Natural killer cell treated with Interleukin-12 subunit alpha and Interleukin-12 subunit beta and Interleukin-15 and Interleukin-18, amount 100 ng/mL, for 72 hours (primary cell): ENCODE results near the gene WDR43. TPM values are rescaled to one million over a fixed set of nuclear protein-coding genes. Genes with fewer than 3 reads are reported as not detected.
"Not testable (repeated sequence)": the region's sequence is repeated elsewhere in the genome, so short reads cannot be mapped to it uniquely, and the experiment has no call there.

ENCODE experiments used
- ATAC-seq, 2 donors: fragments of 150-1000 bp; cut with Tn5 transposase in 1 of 2; sonication (Bioruptor Pico), chemical (Tn5 transposase) in 1 of 2; 2 replicates each; pipeline ENCODE4 v1.10.0; 2021
- DNase-seq: peaks from one replicate; pipeline ENCODE4 v3.0.0; 2022; ENCODE audit warnings: low spot score
- H3K27ac Mint-ChIP-seq, 2 donors: 1 replicate in 1 of 2; 2 replicates in 1 of 2; pipeline ENCODE4 v1.8.0; 2022; ENCODE audit warnings: mixed read lengths in 2 of 2, mild to moderate bottlenecking in 1 of 2, moderate library complexity in 1 of 2
- H3K27me3 Mint-ChIP-seq, 2 donors: 1 replicate in 1 of 2; 2 replicates in 1 of 2; pipeline ENCODE4 v1.8.0; 2022; ENCODE audit warnings: mixed read lengths in 2 of 2
- H3K36me3 Mint-ChIP-seq: one replicate; pipeline ENCODE4 v1.8.0; 2022; ENCODE audit warnings: mixed read lengths
- H3K4me1 Mint-ChIP-seq, 2 donors: 1 replicate in 1 of 2; 2 replicates in 1 of 2; pipeline ENCODE4 v1.8.0; 2022; ENCODE audit warnings: low read depth in 2 of 2, mixed read lengths in 2 of 2, mild to moderate bottlenecking in 1 of 2
- H3K4me3 Mint-ChIP-seq: one replicate; pipeline ENCODE4 v1.8.0; 2022; ENCODE audit warnings: mixed read lengths
- H3K9me3 Mint-ChIP-seq: 2 replicates; pipeline ENCODE4 v1.8.0; 2022; ENCODE audit warnings: mixed read lengths
- total RNA-seq, 2 donors: library from RNA; stranded (reverse); gene quantifications; one replicate each; pipeline ENCODE4 v1.2.3, GENCODE V29; 2022

The WDR43 gene
- total RNA-seq, 2 donors from 2014 or later, result 85.8 to 143 TPM

DNA sequence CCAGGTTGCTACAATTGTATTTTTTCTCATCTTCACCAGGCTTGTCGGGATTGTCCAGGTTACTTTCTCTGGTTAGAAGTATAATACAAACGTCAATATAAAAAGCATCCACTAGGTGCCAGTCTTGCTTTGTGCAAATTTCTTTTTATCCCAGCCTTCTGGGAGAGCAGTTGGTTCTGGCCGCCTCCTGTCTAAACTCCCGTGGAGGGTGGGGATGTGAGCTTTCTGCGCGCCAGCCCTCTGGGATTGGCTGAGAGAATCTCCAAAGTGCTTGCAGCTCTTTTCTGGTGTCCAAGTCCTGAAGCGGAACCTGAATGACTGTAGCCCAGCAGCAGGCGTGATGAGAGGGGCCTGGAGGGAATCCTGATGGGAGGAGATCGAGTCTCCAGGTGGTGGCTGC lies 64.2 kb downstream of the WDR43 start:
- peaks cover 0 to 8% of the 10 kb centered on the region in 2 donors for H3K4me1 Mint-ChIP-seq
- ATAC-seq, result peak; percentile 69 to 80
- no peak for DNase-seq
- no peaks in the 10 kb centered on the region for H3K9me3 Mint-ChIP-seq
- H3K27ac Mint-ChIP-seq, result no peak overlapping the region
- H3K4me3 Mint-ChIP-seq, result no peak overlapping the region
- H3K36me3 Mint-ChIP-seq, result no peaks in the 10 kb centered on the region
- no peaks in the 10 kb centered on the region for H3K27me3 Mint-ChIP-seq

DNA sequence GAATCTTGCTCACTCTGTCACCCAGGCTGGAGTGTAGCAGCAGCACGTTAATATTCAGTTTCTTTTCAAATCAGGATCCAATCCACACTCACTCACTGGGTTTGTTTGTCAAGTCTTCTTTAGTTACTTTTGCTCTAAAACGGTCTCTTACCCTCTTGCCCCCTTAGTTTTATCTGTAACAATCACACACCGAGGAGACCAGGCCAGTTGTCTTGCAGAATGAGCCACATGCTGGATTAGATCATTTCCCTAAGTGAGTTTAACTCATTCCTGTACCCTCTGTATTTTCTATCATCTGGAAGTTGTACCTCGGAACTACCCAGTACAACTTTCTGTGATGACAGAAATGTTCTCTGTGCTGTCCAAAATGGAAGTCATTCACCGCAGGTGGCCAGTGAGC lies 65.9 kb downstream of the WDR43 start:
- H3K36me3 Mint-ChIP-seq, result no peaks in the 10 kb centered on the region
- ATAC-seq, result no peak
- peaks cover 0 to 8% of the 10 kb centered on the region in 2 donors for H3K4me1 Mint-ChIP-seq
- H3K27ac Mint-ChIP-seq, result no peak overlapping the region
- no peaks in the 10 kb centered on the region for H3K9me3 Mint-ChIP-seq
- no peaks in the 10 kb centered on the region for H3K27me3 Mint-ChIP-seq
- H3K4me3 Mint-ChIP-seq, result no peak overlapping the region
- DNase-seq, result no peak

DNA sequence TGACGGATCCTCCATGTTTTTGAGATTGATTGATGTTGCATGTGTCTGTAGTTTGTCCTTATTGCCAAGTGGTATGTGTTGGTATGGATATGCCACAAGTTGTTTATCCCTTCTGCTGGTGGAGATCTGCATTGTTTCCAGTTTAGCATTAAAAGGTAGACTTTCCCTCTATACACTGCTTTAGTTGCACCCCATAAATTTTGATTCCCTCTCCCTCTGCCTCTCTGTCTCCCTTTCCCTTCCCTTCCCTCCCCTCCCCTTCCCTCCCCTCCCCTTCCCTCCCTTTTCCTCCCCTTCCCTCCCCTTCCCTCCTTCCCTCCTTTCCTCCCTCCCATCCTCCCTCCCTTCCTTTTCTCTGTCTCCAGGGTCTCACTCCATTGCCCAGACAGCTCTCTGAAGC lies 68.0 kb downstream of the WDR43 start:
- Mint-ChIP-seq H3K27me3 (no peaks in the 10 kb centered on the region), H3K4me1 (peaks cover 0 to 5% of the 10 kb centered on the region in 2 donors), H3K27ac (no peak overlapping the region), H3K36me3 (no peaks in the 10 kb centered on the region), H3K4me3 (no peak overlapping the region), H3K9me3 (no peaks in the 10 kb centered on the region)
- DNase-seq, result no peak
- no peak for ATAC-seq

DNA sequence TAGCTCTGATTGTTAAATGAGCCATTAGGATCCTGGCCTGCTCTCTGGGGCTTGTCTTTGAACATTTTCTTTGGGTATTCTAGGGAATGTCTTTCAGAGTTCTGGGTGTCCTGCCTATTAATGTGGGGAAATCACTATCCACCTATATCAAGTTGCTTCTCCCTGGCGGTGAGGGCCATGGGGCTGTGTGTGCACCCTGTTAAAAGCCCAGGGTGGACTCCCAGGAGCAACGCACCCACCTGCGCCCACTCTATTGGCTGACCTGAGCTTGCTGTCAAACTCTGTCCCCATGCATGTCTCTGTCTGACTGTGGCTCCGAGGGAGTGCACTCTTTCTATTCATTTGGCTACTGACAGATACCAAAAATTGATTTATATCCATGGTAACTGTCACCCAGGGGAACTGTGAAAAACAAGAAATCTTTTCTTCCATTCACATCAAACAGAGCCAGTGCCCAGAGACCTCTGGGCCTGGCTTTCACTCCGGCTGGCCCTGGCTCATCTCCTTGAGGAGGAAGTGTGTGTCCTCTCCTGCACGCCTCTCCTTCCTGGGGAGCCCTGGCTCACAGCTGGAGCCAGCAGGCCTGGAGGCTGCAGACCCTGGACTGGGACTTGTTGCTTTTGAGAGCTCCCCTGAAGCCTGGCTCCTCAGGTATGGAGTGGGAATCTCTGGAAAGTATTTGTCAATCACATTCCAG lies 76.1 kb downstream of the WDR43 start:
- Mint-ChIP-seq H3K9me3 (no peaks in the 10 kb centered on the region), H3K27ac (no peak overlapping the region), H3K4me3 (no peak overlapping the region), H3K4me1 (peaks cover 3 to 7% of the 10 kb centered on the region in 2 donors), H3K27me3 (no peaks in the 10 kb centered on the region), H3K36me3 (no peaks in the 10 kb centered on the region)
- ATAC-seq (no peak), DNase-seq (no peak)

DNA sequence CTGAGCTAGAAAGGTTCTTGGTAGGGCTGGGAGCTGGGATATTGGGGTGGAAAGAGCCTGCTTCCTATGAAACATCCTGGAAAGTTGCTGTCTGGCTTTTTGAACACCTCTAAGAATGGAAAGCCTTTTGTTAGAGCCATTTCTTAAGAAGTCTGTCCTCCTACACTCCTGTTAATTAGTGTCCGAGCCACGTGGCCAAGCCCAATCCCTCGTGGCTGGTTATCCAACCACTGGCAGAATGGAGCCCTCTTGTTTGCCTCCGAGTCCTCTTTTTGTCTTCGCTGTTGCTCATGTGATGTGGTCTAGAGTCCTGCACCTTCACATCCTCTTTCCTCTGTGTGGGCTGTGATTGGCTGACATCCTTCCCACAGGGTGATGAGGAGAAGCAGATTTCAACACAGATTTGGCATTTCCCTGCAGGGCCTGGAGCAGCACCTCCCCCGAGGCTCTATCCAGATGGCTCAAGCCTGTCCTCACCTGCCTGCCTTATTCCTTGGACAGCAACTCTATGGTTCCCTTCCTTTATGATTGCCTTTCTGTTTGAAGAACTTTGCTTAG lies 78.4 kb downstream of the WDR43 start:
- no peak for DNase-seq
- Mint-ChIP-seq H3K9me3 (no peaks in the 10 kb centered on the region), H3K4me1 (peaks cover 6 to 7% of the 10 kb centered on the region in 2 donors), H3K27me3 (no peaks in the 10 kb centered on the region), H3K4me3 (no peak overlapping the region), H3K27ac (no peak overlapping the region), H3K36me3 (no peaks in the 10 kb centered on the region)
- ATAC-seq, result peak in 1 of 2 donors; percentile 31

DNA sequence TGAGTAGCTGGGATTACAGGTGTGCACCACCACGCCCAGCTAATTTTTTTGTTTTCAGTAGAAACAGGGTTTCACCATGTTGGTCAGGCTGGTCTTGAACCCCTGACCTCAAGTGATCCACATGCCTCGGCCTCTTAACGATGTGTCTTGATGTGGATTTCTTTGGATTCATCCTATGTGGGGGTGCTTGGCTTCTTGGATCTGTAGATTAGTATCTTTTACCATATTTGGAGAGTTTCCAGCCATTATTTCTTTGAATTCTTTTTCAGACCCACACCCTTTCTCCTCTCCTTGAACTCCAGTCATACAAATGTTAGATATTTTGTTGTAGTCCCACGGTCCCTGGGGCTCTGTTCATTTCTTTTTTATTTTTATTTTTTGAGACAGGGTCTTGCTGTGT lies 79.8 kb downstream of the WDR43 start:
- Mint-ChIP-seq H3K4me3 (no peak overlapping the region), H3K9me3 (no peaks in the 10 kb centered on the region), H3K27ac (no peak overlapping the region), H3K36me3 (no peaks in the 10 kb centered on the region), H3K27me3 (no peaks in the 10 kb centered on the region), H3K4me1 (peaks cover 6 to 7% of the 10 kb centered on the region in 2 donors)
- ATAC-seq (no peak), DNase-seq (no peak)

DNA sequence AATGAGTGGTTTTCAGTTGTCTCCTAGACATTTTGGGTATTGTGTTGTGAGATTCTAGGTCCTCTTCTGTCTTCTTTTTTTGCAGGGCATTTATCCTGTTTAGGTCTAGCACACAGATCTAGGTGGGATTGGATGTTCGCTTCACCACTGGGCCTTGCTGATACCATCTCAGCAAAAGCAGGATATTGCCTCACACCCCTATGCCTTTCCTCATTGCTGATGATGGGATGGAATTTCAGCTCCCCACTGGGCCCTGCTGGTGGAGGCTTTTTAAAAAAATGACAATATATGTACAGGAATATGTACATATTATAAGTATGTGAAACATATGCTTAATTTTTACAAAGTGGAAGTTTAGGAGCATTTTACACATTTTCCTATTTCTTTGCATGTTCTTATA lies 81.2 kb downstream of the WDR43 start:
- peaks cover 6 to 7% of the 10 kb centered on the region in 2 donors for H3K4me1 Mint-ChIP-seq
- no peak overlapping the region for H3K27ac Mint-ChIP-seq
- no peak for DNase-seq
- ATAC-seq, result no peak
- H3K27me3 Mint-ChIP-seq, result no peaks in the 10 kb centered on the region
- H3K36me3 Mint-ChIP-seq, result no peaks in the 10 kb centered on the region
- H3K9me3 Mint-ChIP-seq, result no peaks in the 10 kb centered on the region
- no peak overlapping the region for H3K4me3 Mint-ChIP-seq

DNA sequence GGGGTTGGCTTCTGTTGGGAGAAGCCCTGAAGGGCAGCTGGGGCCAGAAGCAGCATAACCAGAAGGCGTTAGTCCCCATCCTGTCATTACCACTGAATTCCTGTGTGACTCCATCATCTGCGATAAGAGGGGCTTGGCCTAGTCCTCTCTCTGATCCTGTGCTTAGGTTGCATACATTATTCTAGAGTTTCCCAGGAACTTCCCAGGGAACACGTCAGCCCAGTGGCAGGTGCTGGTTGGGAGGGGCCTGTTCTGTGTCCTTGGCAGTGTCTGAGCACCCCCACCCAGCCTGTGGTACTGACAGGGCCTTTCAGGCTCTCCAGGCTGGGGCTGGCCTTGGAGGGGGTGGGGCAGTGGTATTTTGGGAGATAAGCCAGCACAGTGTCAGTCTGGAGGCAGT lies 82.1 kb downstream of the WDR43 start:
- no peaks in the 10 kb centered on the region for H3K27me3 Mint-ChIP-seq
- no peaks in the 10 kb centered on the region for H3K9me3 Mint-ChIP-seq
- peaks cover 6 to 7% of the 10 kb centered on the region in 2 donors for H3K4me1 Mint-ChIP-seq
- no peak for ATAC-seq
- no peak for DNase-seq
- H3K36me3 Mint-ChIP-seq, result no peaks in the 10 kb centered on the region
- no peak overlapping the region for H3K4me3 Mint-ChIP-seq
- H3K27ac Mint-ChIP-seq, result peak overlapping the region in 1 of 2 donors; percentile 53

DNA sequence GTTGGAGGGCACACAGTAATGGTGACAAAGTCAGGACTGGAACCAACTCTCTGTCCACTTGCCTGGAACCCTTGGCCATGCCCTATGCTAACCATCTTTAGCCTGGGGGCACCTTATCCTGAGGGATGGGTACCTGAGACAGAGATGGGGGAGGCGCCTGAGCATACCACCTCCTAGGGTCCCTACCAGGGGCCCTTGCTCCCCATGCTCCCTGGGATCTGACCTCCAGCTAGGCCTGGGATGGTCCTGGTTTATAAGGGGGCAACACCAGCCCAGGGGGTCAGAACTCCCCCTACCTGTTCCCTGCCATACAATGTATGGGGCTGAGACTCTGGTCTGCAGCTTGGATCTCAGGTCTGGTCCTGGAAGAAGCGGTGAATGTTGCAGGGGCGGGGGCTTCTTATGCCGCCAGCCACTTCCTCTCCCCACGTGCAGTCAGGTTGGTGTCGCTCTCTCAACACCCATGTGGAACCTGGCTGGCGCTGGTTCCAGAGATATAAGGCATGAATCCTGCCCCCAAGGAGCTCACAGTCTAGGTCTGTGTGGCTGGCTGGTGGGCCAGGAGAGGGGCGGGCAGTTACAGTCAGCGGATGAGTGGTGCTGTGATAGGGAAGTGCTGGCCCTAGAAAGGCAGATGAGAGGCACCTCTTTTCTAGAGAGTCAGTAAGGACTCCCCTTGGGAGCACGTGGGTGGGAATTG lies 82.9 kb downstream of the WDR43 start:
- peaks cover 6 to 7% of the 10 kb centered on the region in 2 donors for H3K4me1 Mint-ChIP-seq
- no peaks in the 10 kb centered on the region for H3K9me3 Mint-ChIP-seq
- peak overlapping the region in 1 of 2 donors; percentile 71 for H3K27ac Mint-ChIP-seq
- DNase-seq (no peak), ATAC-seq (no peak)
- no peak overlapping the region for H3K4me3 Mint-ChIP-seq
- H3K27me3 Mint-ChIP-seq, result no peaks in the 10 kb centered on the region
- no peaks in the 10 kb centered on the region for H3K36me3 Mint-ChIP-seq

DNA sequence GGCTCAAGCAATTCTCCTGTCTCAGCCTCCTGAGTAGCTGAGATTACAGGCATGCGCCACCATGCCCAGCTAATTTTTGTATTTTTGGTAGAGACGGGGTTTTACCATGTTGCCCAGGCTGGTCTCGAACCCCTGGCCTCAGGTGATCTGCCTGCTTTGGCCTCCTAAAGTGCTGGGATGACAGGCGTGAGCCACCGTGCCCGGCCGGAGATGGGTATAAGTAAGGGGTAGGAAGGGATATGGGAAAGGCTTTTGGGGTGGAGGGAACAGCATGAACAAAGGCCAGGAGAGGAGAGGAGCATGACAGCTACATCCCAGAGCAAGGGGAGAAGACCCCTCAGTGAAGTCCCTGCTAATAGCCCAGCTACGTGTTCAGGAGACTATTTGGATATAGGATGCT lies 83.5 kb downstream of the WDR43 start:
- not testable (repeated sequence) for ATAC-seq, H3K9me3 Mint-ChIP-seq

DNA sequence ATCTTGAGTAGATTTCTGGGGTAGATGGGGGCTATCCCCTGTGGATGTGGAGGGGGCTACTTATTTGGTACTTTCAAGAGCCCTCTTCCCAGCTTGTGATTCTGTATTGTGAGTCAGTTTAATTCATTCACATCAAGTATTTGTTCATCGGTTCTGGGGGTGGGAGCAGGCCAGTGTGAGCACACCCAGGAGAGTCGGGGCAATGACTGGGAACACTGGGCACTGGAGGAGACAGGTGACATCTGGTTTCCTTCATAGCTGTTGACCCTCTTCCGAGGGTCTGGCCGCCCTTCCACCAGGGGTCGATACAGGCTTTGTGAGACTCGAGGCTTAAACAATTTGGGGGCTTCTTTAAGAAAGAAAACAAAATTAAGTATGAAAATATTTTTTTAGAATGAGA lies 84.1 kb downstream of the WDR43 start:
- Mint-ChIP-seq H3K4me1 (peaks cover 0 to 3% of the 10 kb centered on the region in 2 donors), H3K27me3 (no peaks in the 10 kb centered on the region), H3K4me3 (no peak overlapping the region), H3K9me3 (no peaks in the 10 kb centered on the region), H3K27ac (peak overlapping the region in 1 of 2 donors; percentile 71), H3K36me3 (no peaks in the 10 kb centered on the region)
- DNase-seq (no peak), ATAC-seq (no peak)

More for the DNA sequence above, 83.5 kb downstream of the WDR43 start:
- not testable (repeated sequence) for DNase-seq, H3K4me1 Mint-ChIP-seq, H3K36me3 Mint-ChIP-seq, H3K27me3 Mint-ChIP-seq, H3K4me3 Mint-ChIP-seq
- peak overlapping the region in 1 of 2 donors; percentile 71 for H3K27ac Mint-ChIP-seq

DNA sequence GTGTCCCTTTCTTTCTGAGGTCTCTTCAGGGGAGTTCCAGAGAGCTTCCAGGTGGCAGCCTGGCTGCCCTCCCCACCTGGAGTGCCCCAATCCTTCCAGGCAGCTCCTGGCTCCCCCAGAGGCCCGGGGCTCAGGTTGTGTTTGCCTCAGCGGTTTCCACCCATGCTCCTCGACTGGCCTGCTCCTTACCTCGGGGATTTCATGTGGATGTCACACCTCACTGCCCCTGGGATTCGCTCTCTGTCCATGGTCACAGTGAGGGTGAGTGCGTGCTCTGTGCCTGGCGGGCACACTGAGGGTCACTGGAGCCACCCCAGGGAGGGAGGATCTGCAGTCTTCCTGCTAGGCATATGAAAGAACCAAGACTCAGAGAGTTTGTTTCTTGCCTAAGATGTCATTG lies 84.6 kb downstream of the WDR43 start:
- no peak overlapping the region for H3K27ac Mint-ChIP-seq
- H3K4me1 Mint-ChIP-seq, result peaks cover 0 to 6% of the 10 kb centered on the region in 2 donors
- H3K36me3 Mint-ChIP-seq, result no peaks in the 10 kb centered on the region
- ATAC-seq, result no peak
- DNase-seq, result no peak
- no peaks in the 10 kb centered on the region for H3K27me3 Mint-ChIP-seq
- H3K9me3 Mint-ChIP-seq, result no peaks in the 10 kb centered on the region
- no peak overlapping the region for H3K4me3 Mint-ChIP-seq

DNA sequence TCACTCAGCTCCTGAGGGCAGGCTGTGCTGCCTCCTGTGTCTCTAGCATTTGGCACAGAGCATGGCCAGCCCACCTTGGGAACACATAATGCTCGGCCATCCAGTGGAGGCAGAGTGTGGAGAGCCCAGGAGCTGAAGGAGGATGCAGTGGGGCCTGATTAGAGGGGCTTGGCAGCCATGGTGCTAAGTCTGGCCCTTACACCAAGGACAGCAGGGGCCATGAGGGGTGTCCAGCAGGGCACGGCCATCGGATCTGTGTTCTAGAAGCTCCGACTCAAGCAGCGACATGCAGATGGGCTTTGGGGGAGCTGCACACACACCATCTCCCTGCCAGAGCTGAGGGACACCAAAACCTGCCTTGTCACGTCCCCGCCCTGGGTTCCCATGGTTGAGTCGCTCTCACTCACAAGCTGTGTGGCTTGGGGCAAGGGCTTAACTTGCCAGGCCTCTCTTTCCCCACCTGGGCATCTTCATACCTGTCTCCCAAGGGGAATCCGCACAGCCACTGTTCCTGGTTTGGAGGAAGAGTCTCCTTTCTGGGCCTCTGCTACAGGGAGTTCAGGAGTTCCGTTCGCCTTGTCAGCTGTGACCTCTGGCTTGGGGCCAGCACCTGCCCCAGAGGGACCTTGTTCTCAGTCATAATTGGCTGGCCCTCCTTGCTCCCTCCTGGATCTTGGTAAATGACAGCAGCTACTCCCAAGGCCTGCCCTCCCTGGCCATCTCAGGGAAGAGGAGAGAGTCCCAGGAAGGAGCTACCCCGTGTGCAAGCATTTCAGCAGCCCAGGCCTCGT lies 85.3 kb downstream of the WDR43 start:
- H3K9me3 Mint-ChIP-seq, result no peaks in the 10 kb centered on the region
- no peak for DNase-seq
- H3K27me3 Mint-ChIP-seq, result no peaks in the 10 kb centered on the region
- H3K36me3 Mint-ChIP-seq, result no peaks in the 10 kb centered on the region
- ATAC-seq, result peak in 1 of 2 donors; percentile 41
- H3K4me1 Mint-ChIP-seq, result peaks cover 0 to 6% of the 10 kb centered on the region in 2 donors
- H3K27ac Mint-ChIP-seq, result no peak overlapping the region
- no peak overlapping the region for H3K4me3 Mint-ChIP-seq
